Limb (tissue), 2 donors: ENCODE data around the gene CALHM2.
"Not testable (repeated sequence)": the region's sequence is repeated elsewhere in the genome, so short reads cannot be mapped to it uniquely, and the experiment has no call there.

Experiments used
- DNase-seq, 2 donors: peaks; one replicate each; pipeline ENCODE4 v3.0.0-alpha.2; 2016; ENCODE audit errors: extremely low spot score in 2 of 2

Gene CALHM2

DNA sequence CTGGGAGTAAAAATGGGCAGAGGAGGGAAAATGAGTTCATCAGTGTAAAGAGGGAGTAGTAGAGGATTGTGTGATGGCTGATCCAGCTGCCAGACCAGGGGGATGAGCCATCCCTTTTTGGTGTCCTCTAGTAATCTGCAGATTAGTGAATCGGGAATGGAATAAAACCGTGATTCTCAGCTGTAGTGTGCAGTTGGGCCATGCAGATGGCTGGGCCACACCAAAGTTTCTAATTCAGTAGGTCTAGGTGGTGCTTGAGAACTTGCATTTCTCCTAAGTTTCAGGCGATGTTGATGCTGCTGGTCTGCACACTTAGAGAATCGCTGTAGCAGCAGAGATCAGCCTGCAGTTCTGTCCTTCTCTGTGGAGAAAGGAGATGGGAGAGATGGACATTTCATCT lies 33.1 kb downstream of the CALHM2 start:
- no peak for DNase-seq

GRCh38 chr10:103417601-103418000 lies 34.6 kb downstream of the CALHM2 start:
- no peak for DNase-seq

DNA sequence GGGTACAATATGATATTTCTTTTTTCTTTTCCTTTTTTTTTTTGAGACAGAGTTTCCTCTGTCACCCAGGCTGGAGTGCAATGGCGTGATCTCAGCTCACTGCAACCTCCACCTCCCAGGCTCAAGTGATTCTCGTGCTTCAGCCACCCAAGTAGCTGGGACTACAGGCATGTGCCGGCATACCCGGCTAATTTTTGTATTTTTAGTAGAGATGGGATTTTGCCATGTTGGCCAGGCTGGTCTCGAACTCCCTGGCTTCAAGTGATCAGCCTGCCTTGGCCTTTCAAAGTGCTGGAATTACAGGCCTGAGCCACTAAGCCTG lies 35.1 kb downstream of the CALHM2 start:
- DNase-seq, result not testable (repeated sequence)

GRCh38 chr10:103416436-103417147 lies 35.6 kb downstream of the CALHM2 start:
- peak; percentile 58 to 70 for DNase-seq

DNA sequence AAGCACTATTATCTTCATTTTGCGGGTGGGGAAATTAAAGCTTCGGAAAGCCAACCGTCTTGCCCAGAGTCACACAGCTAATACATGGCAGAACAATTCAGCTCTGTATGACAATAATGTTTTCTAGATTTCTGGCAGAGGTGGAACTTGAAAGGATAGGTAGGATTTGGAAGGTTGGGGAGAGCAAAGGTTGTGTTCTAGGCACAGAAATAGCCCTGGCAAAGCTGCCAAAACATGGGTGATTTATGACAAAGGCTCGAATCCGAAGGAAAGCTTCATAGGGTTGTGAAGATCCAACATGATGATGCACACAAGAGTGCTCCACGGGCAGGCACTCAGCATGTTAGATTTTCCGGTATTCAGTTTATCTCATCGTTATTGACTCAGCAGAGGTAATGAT lies 36.6 kb downstream of the CALHM2 start:
- DNase-seq, result no peak

GRCh38 chr10:103413564-103413963 lies 38.6 kb downstream of the CALHM2 start:
- DNase-seq, result no peak

DNA sequence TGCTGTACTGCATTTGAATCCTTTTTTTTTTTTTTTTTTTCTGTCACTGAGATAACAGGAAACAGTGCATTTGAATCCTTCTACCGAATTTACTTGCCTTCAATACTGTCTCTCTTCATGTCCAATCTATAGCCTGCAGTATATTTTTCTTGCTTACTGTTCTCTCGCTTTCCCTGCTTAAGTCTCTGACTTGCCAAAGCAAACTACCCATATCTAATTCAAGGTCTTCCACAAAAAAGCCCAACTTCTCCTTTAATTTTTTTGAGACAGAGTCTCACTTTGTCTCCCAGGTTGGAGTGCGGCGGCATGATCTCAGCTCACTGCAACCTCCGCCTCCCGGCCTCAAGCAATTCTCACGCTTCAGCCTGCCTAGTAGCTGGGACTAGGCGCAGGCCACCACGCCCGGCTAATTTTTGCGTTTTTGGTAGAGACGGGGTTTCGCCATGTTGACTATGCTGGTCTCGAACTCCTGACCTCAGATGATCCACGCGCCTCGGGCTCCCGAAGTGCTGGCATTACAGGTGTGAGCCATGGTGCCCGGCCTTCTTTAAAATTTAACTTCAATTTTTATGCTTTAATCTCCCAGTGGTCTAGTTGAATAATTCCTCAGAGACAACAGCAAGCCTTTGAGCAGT lies 54.9 kb downstream of the CALHM2 start:
- no peak for DNase-seq

- no peak for DNase-seq
Observed at GRCh38 chr10:103396789-103397087, 55.4 kb downstream of the CALHM2 start.
